Stimulated activated CD4-positive, alpha-beta T cell treated with anti-CD3 and anti-CD28 coated beads, TNF-alpha, amount 100 ng/mL, for 1 hour (primary cell): Measurements from ENCODE around the gene USP16.

Experiments used
- DNase-seq, 3 donors: peaks; one replicate each; pipeline ENCODE4 v3.0.0-alpha.2; 2020; ENCODE audit warnings: low read depth in 3 of 3, low spot score in 1 of 3

The USP16 gene

DNA sequence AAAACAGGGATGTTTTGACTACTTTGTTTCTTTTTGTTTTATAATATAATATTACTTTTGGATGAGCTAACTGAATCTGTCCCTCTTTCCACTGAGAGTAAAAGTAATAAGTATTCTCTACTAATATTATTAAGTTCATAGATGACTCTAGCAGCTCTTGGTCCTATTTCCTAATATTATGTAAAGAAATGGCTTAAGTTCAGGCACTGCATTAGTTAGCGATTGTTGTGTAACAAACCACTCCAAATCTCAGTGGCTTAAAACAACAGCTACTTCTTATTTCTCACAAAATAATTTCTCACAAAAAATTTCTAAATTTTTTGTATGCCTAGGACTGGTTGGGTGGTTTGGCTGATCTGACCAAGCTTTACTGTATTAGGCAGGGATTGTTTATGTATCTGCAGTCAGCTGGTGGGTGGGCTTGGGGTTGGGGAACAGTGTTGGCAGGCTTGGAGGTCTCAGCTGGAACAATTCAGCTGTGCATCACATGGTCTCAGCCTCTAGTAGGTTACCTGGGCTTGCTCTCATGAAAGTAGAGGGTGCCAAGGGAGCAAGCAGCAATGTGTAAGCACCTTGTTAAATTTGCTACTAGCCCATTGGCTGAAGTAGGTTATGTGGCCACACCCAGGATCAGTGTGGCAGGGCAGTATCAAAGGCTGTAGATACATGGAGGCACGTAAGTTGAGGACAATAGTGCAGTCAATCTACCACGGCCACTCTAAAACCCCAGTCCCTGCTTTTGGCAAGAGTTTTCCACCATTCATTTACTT is 57.8 kb downstream of the USP16 start:
- no peak for DNase-seq

DNA sequence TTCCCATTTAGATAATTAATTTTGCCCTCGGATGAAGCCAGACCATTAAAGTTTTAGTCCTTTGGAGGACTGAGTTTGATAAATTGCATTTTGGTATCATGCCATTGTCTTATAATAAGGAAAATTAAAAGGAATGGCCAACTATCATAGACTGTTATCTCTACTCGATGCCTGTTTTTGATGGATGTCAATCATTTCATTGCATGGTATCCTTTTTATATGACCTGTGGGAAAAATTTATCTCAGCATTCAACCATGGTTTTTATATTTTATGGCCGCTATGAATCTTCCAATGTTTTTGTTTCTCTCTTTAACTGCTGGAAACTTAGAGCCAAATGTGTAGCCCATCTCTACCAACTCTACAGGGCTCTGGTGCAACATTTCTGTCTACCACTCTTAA is 58.8 kb downstream of the USP16 start:
- no peak for DNase-seq

DNA sequence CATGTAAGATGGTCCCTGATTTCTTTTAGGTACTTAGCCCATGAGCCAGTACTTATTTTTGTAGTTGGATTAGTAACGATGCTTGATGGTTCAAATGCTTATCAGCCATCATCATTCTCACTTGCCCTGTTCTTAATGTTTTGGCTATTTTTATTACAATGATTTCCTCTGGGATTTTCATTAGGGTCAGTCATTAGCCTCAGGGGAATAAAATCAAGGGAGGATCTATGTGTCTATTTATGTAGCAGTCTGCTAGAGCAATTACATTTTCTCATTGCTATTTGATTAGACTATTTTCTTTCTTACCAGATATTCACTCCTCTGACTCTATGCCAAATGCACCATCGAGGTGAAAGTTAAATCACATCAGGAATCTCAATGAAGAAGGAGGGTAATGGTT is 59.9 kb downstream of the USP16 start:
- no peak for DNase-seq

DNA sequence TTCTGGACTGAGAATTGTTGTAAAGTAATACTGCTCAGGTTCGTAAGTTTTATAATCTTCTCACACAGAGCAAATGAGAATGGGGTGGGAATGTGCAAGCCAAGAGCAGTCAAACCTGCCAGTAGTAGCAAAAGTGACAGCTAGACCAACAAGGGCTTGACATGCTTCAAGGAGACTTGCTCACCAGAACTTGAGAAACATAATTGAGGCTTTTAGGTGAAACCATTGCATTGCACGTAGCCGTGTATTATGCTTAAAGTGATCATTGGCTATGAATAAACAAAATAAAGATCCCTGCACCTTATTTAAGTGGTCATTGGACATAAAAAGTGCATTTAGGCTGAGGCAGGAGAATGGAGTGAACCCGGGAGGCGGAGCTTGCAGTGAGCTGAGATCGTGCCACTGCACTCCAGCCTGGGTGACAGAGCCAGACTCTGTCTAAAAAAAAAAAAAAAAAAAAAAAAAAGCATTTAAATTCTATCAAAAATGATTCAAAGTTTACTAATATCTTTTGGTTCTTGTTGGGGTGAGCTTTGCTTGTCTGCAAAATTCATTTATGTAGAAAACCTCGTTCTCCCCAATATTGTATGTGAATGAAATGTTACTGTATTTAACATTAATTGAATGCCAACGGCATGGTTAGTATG is 60.8 kb downstream of the USP16 start:
- DNase-seq = no peak

DNA sequence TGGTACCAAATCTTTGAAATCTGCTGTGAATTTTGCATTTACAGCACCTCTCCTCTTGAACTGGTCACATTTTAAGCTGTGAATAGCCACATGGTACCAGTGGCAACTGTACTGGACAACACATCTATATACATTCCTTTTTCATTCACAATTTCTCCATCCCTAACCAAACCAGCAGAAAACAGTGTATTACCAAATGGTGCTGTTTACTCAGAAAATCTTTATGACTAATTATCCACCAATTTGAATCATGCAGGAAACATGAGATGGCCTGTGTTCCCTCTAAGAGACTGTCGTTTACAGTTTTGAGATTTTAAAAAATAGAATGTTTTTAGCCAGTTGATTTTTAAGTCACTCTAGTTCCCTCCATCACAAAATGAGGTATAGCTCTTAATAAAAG is 66.6 kb downstream of the USP16 start:
- DNase-seq = no peak

DNA sequence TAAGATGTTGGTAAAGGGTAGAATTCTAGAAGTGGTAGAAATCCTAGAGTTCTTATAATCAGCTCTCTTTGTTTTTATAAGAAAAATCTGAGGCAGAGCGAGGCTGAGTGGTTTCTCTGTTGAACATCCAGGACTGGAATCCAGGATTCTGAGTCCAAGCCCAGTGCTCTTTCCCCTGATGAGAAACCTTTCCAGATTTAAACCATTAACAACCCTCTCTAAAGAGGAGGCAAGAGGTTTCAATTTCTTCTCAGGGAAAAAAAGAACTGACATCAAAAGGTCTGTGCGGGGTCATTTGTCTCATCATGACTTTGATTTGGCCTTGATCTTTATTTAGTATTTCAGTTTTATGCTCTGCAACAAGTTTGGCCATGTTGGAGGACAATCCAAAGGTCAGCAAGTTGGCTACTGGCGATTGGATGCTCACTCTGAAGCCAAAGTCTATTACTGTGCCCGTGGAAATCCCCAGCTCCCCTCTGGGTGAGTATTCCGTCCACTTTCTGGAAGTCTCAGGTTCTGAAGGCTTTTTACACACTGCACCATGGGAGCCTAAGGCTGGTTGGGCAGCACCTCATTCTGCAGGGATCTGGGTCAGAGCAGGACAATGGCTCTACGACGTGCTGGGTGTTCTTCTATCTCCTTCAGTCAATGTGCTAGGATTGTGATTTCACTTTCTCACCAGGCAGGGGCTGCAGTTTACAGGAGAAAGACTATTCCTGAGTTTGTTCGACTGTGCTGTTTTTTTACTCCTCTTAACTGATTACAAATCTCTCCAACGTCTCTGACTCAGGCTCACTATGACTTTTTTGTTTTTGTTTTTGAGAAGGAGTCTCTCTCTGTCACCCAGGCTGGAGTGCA is 67.9 kb downstream of the USP16 start:
- DNase-seq = no peak

DNA sequence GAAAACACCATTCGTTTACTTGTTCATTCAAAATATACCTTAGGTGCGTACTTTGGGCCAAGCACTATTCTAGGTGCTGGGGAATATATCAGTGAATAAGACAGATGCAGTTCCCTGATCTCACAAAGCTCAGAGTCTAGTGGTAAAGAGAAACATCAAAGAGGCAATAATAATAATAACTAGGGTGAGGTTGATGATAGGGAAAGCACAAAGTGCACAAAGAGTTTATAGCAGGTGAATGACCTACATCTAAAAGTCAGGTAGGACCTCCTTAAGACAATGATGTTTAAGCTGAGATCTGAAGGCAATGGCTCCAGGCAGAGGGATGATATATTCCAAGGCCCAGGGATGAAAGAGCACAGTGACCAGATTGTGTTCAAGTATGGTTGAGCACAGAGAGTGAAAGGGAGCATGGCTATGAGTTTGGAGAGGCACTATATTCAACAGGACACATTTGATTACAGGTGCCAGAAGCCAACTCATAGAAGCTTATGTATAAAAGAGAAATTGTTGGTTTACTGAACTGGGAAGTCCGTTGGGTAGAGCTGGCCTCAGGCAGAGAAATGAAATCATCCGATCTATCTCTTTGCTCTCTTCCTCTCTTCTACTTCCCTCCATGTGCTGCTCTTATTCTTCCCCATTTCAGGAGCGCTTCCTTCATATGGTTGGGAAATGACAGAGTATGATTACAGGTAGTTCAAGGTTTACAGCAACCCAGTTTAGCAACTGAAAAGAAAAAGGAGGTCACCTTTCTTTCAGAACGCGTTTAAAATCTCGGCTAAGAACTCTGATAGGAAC is 71.9 kb downstream of the USP16 start:
- DNase-seq = no peak

DNA sequence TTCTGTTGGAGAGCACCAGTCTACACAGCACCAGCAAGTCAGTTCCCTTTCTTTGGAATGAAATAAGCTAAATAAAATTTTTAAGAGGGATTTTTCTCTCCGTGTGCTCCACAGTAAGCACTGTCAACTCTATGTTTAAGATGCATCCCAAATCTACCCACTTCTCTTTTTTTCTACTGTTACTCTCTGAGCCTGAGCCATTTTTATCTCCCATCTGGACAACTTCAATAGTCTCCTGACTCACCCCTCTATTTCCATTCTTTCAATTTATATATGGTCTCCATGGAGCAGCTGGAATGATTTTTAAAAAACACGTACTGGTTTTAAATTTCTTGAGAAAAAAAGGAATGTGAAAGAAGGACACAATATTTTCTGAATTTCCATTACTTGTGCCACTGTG is 73.7 kb downstream of the USP16 start:
- no peak for DNase-seq

DNA sequence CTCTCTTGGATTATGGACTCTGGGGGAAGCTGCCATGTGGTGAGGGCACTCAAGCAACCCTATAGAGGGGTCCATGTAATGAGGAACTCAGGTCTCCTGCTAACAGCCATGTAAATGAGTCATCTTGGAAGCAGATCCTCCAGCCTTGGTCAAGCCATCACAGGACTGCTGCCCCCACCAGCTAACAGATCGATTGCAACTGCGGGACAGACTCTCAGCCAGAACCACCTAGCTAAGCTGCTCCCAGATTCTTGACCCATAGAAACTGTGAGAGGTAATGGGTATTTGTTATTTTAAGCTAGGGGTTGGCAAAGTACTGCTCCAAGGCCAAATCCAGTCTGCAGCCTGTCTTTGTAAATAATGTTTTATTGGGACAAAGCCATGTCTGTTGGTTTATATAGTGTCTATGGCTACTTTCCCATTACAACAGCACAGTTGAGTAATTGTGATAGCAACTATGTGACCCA is 78.4 kb downstream of the USP16 start:
- no peak for DNase-seq
